ENCODE results near the gene RASGRP4.

- no peak for TF ChIP-seq CTCF (optimal IDR thresholded peaks at IDR 0.05 in 1 of 3, IDR thresholded peaks at IDR 0.05 in 1 of 3, conservative IDR thresholded peaks at IDR 0.05 in 1 of 3; ENCODE audit: extremely low read depth in 1 of 3, insufficient read depth in 2 of 3, low read length in 3 of 3)
- no peak for TF ChIP-seq EZH2 (IDR thresholded peaks at IDR 0.05; ENCODE audit: low read length)
These were observed 23.4 kb downstream of the RASGRP4 start for GRCh38 chr19:38402623-38402966.

Data from keratinocyte (primary cell).